CD4-positive, alpha-beta T cell treated with Interleukin-21 for 1 hour (primary cell): ENCODE measurements around the gene C17orf67.
A peak's percentile ranks its signal among the peaks of the same experiment; 100 is the strongest.

Experiments
- DNase-seq: peaks from one replicate; pipeline ENCODE4 v3.0.0-alpha.2; 2020

The C17orf67 gene

DNA sequence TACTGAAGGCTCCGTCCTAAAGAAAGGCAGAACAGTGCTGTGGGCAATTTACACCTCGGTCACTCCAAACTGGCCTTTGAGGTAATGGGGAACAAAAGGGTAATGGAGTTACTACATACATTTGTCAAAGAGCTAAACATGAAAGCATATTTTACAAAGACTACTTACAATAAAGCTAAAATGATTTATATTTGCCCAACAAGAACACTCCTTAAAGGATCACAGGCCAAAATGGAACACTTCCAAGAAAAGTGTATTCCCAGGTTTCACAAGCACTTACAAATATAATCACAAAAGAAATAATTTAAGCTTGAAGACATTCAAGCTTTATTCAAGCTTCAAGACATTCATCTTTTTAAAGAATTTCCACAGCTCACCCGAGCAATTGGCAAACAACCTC, 29.3 kb downstream of the C17orf67 start:
- DNase-seq: no peak

GRCh38 chr17:56803071-56803470, 30.6 kb downstream of the C17orf67 start:
- no peak for DNase-seq

GRCh38 chr17:56801459-56802178, 32.1 kb downstream of the C17orf67 start:
- no peak for DNase-seq

DNA sequence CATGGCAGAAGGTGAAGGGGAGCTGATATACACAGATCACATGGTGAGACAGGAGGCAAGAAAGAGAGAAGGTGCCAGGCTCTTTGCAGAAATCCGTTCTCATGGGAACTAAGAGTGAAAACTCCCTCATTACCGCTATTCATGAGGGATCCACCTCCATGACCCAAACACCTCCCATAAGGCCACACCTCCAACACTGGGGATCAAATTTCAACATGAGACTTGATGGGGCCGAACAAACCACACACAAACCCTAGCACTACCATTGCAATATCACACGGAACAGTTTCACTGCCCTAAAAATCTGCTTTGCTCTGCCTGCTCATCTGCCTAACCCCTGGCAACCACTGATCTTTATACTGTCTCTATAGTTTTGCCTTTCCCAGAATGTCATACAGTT, 34.8 kb downstream of the C17orf67 start:
- DNase-seq: no peak

DNA sequence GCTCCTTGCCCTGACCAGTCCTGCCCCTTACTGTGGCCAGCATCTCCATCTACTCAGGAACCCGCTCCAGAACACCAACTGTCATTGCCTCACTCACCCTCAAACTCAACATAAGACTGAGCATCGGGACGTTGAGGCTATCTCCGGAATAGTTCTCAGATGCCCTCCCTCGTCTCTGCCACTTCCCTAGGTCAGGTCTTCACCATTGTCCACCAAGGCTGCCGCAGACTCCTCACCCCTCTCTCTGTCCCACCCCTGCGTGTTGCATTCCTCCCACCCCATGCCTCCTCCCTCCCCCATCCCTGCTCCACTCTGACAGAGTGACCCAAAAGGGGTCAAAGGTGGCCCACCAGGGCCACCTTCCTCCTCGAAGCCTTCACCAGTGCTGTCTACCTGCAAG, 37.2 kb downstream of the C17orf67 start:
- no peak for DNase-seq

GRCh38 chr17:56795221-56795865, 38.4 kb downstream of the C17orf67 start:
- no peak for DNase-seq

DNA sequence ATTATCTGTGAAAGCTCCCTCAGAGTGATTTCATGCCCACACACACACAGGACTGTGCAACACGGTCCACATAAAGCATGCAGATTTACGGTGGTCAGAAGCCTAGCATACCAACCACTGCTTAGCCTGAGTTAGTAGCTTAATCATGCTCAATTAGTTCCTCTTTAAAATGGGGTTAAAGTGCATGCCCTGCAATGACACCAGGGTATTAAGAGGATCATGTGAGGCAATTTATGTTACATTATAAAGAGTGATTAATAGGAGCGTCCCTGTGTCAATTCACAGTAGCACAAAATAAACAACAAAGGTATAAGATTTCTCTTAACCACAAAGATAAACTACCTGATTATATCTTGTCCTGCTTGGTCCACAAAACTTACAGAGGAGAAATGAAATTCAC, 39.8 kb downstream of the C17orf67 start:
- DNase-seq: no peak

GRCh38 chr17:56793531-56793930, 40.2 kb downstream of the C17orf67 start:
- no peak for DNase-seq

- DNase-seq: no peak
Measured at GRCh38 chr17:56792267-56792666, 41.5 kb downstream of the C17orf67 start.

DNA sequence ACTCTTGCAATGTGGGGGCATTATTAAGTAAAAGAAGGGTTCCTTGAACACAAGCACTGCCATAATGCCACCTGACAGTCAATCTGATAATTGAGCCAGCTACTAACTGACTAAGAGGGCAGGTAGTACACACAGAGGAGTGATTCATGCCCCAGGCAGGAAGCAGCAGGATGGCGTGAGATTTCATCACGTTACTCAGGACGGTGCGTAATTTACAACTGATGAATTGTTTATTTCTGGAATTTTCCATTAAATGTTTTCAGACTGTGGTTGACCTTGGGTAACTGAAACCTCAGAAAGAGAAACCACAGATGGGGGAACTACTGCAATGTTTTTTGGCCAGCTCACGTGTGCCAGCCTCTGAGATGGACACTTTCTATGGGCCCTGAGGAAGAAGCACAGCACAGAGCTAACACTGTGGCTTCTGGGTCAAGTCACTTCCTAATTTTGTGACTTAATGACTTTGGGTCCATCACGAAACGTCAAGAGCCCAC, 46.7 kb downstream of the C17orf67 start:
- DNase-seq: peak; percentile 35

DNA sequence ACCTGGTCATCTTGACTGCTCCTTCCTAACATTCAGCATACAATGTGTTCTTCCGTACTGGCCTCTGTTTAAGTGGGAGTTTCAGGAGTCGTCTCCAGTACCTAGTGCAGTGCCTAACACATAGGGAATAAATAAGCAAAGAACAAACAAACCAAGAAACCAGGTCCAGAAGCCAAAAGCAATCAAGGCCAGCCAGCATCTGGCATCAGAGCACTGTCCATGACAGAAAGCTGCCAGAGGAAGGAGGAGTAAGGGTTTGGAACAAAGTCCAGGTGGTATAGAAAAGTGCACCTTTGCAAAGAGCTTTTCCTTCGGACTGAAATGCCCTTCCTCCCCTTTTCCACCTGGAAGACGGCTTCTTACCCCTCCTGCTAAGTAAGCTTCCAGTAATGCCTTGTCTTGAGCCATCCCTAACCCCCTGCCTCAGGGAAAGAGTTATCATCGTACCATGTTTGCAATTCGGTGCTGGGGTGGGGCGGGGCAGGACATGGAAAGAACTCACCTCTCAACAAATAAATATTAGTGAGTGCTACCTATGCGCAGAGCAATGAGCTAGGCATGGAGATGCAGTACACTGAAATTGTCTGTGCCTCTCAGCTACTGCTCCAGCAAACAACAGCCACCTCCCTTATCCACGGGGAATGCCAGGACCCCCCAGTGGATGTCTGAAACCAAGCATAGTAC, 47.6 kb downstream of the C17orf67 start:
- DNase-seq: no peak

DNA sequence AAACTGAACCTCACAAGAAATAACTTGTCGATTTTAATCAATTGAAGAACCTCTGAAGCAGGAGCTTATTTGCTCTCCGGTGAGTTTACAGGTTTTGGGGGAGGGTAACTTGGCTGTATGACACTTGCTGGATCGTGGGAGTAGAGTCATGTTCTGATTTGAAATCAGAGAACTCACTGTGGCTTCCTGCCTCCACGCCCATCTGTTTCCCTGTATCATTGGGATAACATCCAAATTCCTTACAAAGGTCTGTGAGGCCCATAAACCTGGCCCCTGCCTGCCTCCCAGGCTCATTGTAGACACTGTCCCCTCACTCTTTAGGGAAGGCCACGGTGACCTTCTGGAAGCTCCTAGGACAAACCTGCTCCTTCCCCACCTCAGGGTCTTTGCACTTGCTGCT, 48.3 kb downstream of the C17orf67 start:
- DNase-seq: no peak

DNA sequence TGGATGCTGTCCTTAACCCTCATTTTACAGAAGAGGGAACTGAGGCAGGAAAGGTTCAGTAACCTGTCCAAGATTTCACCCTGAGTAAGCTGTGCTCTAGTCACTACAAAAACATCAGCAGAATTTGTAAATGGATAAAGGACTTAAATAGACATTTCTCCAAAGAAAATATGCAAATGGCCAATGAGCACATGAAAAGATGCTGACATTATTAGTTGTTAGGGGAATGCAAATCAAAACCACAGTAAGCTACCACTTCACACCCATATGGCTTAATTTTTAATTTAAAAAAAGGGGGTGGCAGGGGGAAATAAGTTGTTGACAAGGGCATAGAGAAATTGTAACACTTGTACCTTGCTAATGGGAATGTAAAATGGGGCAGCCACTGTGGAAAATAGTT, 51.4 kb downstream of the C17orf67 start:
- DNase-seq: no peak

DNA sequence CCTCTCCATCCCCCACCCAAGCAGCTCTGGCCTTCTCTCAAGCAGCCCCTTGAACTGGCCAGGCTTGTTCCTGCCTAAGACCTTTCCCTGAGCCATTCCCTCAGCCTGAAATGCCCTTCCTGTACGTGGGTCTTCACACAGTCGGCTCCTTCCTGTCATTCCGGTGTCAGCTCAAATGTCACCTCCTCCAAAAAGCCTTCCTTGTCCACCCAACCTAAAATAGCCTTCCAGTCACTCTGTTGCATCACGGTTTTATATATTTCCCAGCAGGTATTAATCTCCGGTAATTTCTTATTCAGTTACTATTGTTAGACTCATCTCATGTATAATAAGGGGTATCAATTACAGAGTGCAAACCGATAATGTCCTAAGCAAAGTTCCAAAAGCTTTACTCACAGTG, 51.8 kb downstream of the C17orf67 start:
- DNase-seq: no peak

DNA sequence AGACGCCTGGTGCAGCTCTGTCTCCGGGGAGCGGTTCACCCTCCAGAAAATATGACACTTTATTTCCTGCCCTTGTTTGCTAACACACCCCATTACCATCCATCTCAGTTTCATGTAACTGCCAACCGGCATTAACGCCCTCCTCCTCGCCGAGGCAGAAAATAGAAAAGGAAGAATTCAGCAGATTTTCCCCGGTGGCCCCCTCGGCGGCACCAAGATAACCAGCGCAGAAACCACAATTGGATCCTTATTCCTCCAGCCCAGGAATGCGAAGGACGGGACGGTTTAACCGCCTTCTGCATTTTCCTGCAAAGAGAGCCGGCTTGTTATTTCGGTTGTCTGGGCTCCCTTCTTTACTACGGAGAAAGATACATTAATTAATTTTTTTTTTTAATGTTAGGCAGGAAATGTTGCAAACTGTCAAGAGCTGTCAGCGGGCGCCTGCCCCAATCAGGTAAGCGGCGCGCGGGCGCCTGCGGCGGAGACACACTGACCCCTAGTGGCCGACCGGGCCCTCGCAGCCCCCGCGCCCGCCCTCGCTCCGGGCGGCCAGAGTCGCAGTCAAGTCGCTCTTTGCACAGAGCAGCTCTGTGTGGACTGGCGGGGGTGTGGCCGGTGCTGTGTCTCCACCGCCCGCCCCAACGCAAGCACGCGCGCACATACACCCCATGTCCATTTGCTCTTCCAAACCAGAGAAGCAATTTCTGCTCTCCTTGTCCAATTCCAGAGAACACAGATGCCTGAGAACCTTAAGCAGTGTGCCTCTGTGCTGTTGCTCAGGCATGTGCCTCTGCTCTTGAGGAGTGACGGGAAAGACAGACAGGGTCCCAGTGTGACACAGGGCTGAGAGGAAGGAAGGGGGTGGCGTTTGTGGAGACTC, 53.6 kb downstream of the C17orf67 start:
- DNase-seq: peak; percentile 85

GRCh38 chr17:56779322-56779721, 54.4 kb downstream of the C17orf67 start:
- no peak for DNase-seq

DNA sequence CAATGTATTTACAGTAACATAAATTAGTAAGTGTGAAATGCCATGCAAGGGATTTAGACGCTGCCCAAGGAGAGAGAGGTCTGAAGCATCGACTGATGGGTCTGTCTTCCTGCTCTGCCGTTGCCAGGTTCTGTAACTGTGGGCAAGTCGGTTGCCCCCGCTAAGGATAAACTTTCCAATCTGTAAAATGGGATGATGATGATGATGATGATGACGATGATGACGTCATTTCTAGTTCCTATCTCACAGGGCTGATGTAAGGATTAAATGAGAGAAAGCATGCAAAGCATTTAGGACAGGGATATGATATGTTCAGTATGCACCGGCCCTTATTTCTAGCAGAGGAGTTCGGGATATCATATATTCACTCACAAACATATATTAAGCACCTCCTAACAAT, 54.8 kb downstream of the C17orf67 start:
- no peak for DNase-seq

- no peak for DNase-seq
Measured at GRCh38 chr17:56777859-56778258, 55.9 kb downstream of the C17orf67 start.

- DNase-seq: no peak
Measured at GRCh38 chr17:56774650-56775049, 59.1 kb downstream of the C17orf67 start.

DNA sequence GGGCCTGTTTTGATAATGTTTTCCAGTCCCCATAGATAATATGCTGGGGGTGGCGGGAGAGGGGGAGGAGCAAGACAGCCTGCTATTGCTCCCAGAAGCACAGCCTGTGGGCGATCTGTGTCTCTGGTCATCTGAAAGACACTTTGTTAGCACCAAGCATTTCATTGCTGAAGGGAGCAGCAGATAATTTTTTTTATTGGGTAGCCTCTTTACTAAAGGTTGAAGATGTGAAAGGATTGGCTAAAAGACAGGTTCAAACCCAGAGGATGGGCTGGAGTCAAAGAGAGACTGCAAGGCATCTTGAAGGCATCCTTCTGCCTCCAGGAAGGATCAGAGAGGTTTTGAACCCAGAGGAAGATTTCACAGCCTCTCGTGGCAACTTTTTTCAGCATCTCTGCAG, 60.6 kb downstream of the C17orf67 start:
- DNase-seq: no peak

GRCh38 chr17:56772442-56772841, 61.3 kb downstream of the C17orf67 start:
- DNase-seq: no peak

DNA sequence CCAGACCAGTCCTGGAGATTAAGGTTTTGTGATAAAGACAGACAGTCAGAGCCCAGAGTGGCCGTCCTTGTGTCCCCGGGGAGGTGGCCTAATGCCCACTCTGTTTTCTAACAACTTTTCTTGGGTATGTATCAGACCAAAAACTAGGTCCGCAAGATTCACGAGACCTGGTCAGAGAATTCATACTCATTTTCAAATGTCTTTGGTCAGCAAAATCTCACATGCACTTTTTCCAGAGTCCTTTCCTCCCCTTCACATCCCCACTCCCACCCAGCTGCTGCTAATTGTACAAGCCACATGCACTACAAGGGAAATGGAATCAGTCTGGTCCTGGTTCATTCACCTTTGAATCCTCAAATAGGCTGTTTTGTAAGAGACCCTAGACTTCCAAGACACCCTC, 61.7 kb downstream of the C17orf67 start:
- no peak for DNase-seq

GRCh38 chr17:56771563-56771962, 62.2 kb downstream of the C17orf67 start:
- DNase-seq: no peak
